Right cardiac atrium (tissue), 5 donors: ENCODE measurements around the gene GLYATL2. TPM values are rescaled to one million over a fixed set of nuclear protein-coding genes. Genes with fewer than 3 reads are reported as not detected.

ENCODE experiments used
- ATAC-seq, 2 donors: fragments of 200-7000 bp; cut with Tn5 transposase; one replicate each; pipeline versions ENCODE4 v1.8.0 to v1.9.1; 2020; ENCODE audit warnings: moderate library complexity in 2 of 2, mild to moderate bottlenecking in 1 of 2
- DNase-seq, 3 donors: peaks; one replicate each; pipeline ENCODE4 v3.0.0-alpha.2; 2020
- H3K27ac ChIP-seq: one replicate; pipeline ENCODE4 v1.5.1; 2013; ENCODE audit warnings: mild to moderate bottlenecking, low read length, control low read depth, moderate library complexity
- H3K27me3 ChIP-seq: one replicate; pipeline ENCODE4 v1.6.1; 2013; ENCODE audit not compliant: control insufficient read depth, insufficient read depth
- H3K4me1 ChIP-seq: one replicate; pipeline ENCODE4 v1.6.1; 2013; ENCODE audit warnings: low read length; ENCODE audit not compliant: control insufficient read depth, insufficient read depth
- H3K4me3 ChIP-seq: one replicate; pipeline ENCODE4 v1.5.1; 2013; ENCODE audit warnings: low read length, control low read depth
- H3K9me3 ChIP-seq: one replicate; pipeline ENCODE4 v1.6.1; 2013; ENCODE audit warnings: low read length; ENCODE audit not compliant: control insufficient read depth
- WGBS: extraction: QIAGEN DNeasy Blood & Tissue Kit; methylation state at CpG from one replicate; pipeline ENCODE4 v1.1.7; 2013; 5-methylcytosine and 5-hydroxymethylcytosine counted together
- intact Hi-C, 4 donors: fragments of 100-400 bp; cut with DNase I; formaldehyde crosslinking; loops; one replicate each; pipeline versions ENCODE4 v1.11.0 to v1.14.0; 2022 to 2023
- long read RNA-seq, 4 donors: library from polyadenylated mRNA; unstranded; transcript quantifications; one replicate each; pipeline ENCODE4 v2.0.0, GENCODE V29; 2020 to 2021
- polyA plus RNA-seq: library from polyadenylated mRNA; stranded (reverse); fragments of 200-250 nt; gene quantifications from one replicate; pipeline ENCODE4 v1.2.3, GENCODE V29; 2013
- total RNA-seq, 4 donors: library from RNA; stranded (reverse); fragmentation: NEBNext Ultra II Directional; extraction: Animal tissue kit (Norgen Biotek cat#: 25700); gene quantifications; one replicate each; pipeline ENCODE4 v1.2.1, GENCODE V29; 2021
- donor health status: healthy with polysubstance abuse.
- donor health status: DM: no; HTN: yes; CAD: no.
- donor health status: DM: no; HTN: no; CAD: no.
- donor health status: DM: no; HTN: yes; CAD: no; lungs with severe emphysema.
- donor health status: DM: yes; HTN: yes; CAD: no.

GLYATL2 gene, protein sequence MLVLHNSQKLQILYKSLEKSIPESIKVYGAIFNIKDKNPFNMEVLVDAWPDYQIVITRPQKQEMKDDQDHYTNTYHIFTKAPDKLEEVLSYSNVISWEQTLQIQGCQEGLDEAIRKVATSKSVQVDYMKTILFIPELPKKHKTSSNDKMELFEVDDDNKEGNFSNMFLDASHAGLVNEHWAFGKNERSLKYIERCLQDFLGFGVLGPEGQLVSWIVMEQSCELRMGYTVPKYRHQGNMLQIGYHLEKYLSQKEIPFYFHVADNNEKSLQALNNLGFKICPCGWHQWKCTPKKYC
- total RNA-seq: under 1 TPM in 3 of 4 donors, not detected in 1; 0.26 to 0.47 (median 0.40) TPM
- polyA plus RNA-seq: 0.16 TPM
- long read RNA-seq, donor 1: 0 reads
- long read RNA-seq, donor 2: 0 reads
- long read RNA-seq, donor 3: 0 reads
- long read RNA-seq, donor 4: 0 reads

- intact Hi-C loops: no loop called here
- H3K27me3 ChIP-seq: no peaks in the 10 kb centered on the region
- no peaks in the 10 kb centered on the region for H3K9me3 ChIP-seq
- no peaks in the 10 kb centered on the region for H3K4me1 ChIP-seq
- no peak within 1 kb of the TSS for H3K4me3 ChIP-seq
- no peak within 1 kb of the TSS for H3K27ac ChIP-seq
- ATAC-seq (no peak), DNase-seq (no peak)
- 38% methylated on average over 3 of the region's 3 CpGs for WGBS
Measured at GRCh38 chr11:58844361-58845005, at the start of gene GLYATL2. Gene GLYATL2 (minus strand): TSS chr11:58844704. CDS start chr11:58839612, 5,092 bp downstream.

DNA sequence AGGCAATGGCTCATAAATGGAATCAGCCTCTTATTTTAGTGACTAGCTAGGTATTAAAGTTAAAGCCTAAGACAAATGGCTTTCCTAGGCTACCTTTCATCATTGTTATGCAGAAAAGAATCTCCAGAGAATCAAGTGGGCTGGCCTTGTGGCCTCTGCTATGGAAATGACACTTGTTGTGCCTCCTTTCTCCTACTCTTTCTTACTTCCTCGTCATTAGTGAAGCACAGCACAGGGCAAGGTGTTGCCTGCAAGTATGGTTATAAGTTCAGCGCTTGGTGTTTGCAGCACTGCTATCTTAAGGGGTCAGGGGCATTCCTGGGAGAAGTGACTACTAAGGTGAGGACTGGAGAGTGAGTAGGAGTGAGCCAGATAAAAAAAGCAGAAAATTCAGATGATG, 49.4 kb upstream of the GLYATL2 start:
- Histone ChIP-seq H3K27me3 (no peaks in the 10 kb centered on the region), H3K9me3 (no peaks in the 10 kb centered on the region), H3K27ac (no peak overlapping the region), H3K4me3 (no peak overlapping the region), H3K4me1 (no peaks in the 10 kb centered on the region)
- WGBS: 64% methylated on average over 2 of the region's 2 CpGs
- ATAC-seq (no peak), DNase-seq (no peak)
- intact Hi-C loops: no loop called here

DNA sequence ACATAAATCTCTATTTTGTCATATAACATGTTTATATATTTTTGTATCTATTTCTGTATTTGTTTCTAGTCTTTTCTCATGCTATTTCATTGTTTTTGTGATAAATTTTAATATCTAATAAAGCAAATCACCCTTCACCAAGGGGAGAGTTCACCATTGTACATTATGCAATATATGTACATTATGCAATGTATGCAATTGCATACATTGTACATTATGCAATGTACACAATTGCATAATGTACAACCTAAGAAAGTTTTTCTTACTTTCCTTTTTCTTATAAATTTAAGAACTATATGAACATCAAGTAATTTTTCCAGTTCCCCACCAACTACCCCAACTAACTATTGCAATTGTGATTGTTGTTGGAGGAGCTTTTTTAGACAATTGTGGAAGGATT, 44.1 kb upstream of the GLYATL2 start:
- no peak for ATAC-seq
- Histone ChIP-seq H3K9me3 (no peaks in the 10 kb centered on the region), H3K27ac (no peak overlapping the region), H3K4me1 (no peaks in the 10 kb centered on the region), H3K27me3 (no peaks in the 10 kb centered on the region), H3K4me3 (no peak overlapping the region)
- no peak for DNase-seq
- intact Hi-C loops: no loop called here

DNA sequence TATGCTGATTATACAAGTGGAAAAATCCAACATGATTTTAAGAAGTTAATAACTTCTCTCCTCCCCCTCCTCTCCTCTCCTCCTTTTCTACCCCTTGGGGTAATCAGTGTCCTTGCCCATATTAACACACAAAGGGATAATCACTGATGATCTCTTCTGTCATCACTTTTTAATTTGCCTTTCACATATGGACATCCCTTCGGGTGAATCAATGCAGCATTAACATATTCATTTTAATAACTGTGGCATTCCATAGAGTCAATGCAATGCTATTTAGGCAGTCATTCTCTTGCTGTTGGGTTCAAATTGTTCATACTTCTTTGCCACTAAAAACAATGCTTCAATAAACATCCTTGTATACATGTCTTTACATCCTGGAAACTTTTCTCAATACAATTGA, 42.9 kb upstream of the GLYATL2 start:
- H3K9me3 ChIP-seq: no peaks in the 10 kb centered on the region
- WGBS: 91% methylated on average over 1 of the region's 1 CpG
- H3K27me3 ChIP-seq: no peaks in the 10 kb centered on the region
- no peak for DNase-seq
- intact Hi-C loops: no loop called here
- H3K4me3 ChIP-seq: no peak overlapping the region
- no peaks in the 10 kb centered on the region for H3K4me1 ChIP-seq
- ATAC-seq: no peak
- no peak overlapping the region for H3K27ac ChIP-seq

DNA sequence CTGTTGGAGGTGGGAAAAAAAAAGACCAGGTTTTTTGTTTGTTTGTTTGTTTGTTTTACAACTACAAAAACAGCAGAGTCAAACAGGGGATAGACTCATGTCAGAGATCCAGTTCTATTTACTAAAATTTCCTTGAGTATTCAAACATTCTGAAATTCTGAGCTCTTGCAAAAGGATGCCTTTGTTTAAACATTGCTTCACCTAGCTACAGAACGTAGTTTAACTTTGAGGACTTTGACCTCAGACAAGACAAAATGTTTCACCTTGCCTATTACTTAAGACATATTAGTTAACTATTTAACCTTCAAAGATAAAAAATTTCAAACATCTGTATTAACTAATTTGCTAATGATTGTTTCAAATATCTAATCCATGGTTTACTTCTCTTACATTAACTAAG, 36.1 kb upstream of the GLYATL2 start:
- H3K9me3 ChIP-seq: no peaks in the 10 kb centered on the region
- ATAC-seq (no peak), DNase-seq (no peak)
- H3K4me1 ChIP-seq: no peaks in the 10 kb centered on the region
- no peak overlapping the region for H3K4me3 ChIP-seq
- intact Hi-C loops: no loop called here
- H3K27ac ChIP-seq: no peak overlapping the region
- 89% methylated on average over 1 of the region's 1 CpG for WGBS
- no peaks in the 10 kb centered on the region for H3K27me3 ChIP-seq

- Histone ChIP-seq H3K27ac (no peak overlapping the region), H3K4me1 (no peaks in the 10 kb centered on the region), H3K27me3 (no peaks in the 10 kb centered on the region), H3K9me3 (no peaks in the 10 kb centered on the region), H3K4me3 (no peak overlapping the region)
- intact Hi-C loops: no loop called here
- ATAC-seq: no peak
- no peak for DNase-seq
Measured at GRCh38 chr11:58880166-58880565, 35.7 kb upstream of the GLYATL2 start.

DNA sequence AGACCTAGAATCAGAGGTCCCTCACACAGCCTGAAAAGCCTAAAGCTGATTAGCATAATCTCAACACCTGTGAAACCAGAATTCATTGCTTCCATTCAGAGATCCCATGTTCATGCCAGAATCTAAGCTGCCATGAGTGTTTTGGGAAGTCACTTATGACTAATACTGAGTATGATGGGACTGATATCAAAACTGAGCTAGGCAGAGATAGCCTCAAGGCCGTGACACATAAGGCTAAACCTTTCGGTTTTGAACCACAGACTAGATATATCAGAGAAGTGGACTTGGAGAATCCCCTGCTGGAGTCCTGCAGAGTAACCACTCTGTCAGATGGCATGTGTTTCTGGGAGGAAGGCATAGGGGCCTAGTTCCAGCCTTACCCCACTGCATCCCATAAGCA, 23.1 kb upstream of the GLYATL2 start:
- ATAC-seq (no peak), DNase-seq (no peak)
- H3K27ac ChIP-seq: no peak overlapping the region
- H3K9me3 ChIP-seq: no peaks in the 10 kb centered on the region
- H3K27me3 ChIP-seq: no peaks in the 10 kb centered on the region
- no peak overlapping the region for H3K4me3 ChIP-seq
- intact Hi-C loops: no loop called here
- 77% methylated on average over 2 of the region's 2 CpGs for WGBS
- no peaks in the 10 kb centered on the region for H3K4me1 ChIP-seq

DNA sequence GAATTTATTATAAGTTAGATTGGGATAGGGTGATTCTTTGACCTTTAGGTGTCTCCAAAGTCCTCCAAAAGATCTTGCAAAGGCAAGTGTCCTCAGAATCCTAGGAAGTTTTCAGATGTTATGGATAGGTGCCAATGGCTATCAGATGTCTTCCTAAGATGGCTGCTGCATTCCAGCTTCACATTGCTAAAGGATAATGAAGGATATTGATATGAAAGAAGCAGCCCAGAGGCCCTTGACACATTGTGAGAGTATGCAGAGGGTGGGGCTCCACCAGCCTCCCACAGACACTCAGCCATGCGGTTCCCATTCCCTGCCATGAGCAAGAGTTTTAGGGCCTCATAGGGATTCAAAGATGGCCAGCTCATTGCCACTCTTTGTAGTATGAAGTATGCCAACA, 22.3 kb upstream of the GLYATL2 start:
- intact Hi-C loops: no loop called here
- Histone ChIP-seq H3K27ac (no peak overlapping the region), H3K9me3 (no peaks in the 10 kb centered on the region), H3K4me1 (no peaks in the 10 kb centered on the region), H3K27me3 (no peaks in the 10 kb centered on the region), H3K4me3 (no peak overlapping the region)
- DNase-seq (no peak), ATAC-seq (no peak)
- WGBS: 86% methylated on average over 1 of the region's 1 CpG

DNA sequence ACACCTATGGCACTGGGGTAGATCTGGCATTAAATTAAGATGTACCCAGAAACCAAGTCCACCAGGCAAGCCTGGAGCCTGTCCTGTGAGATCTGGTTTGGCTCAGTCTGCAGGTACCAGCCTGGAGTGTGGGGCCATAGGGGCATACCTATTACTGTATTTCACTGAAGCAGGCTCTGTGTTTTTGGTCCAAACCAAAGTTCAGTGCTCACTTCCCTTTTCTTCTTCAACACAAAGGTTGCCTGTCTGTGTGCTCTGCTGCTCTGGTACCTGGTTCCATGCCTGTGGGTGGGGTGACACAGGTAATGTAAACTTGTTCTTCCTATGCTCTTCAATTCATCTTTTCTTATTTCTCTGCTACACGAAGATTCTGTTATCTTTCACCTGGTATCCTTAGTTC, 19.8 kb upstream of the GLYATL2 start:
- no peak for DNase-seq
- H3K4me1 ChIP-seq: no peaks in the 10 kb centered on the region
- 0% methylated on average over 1 of the region's 1 CpG for WGBS
- no peaks in the 10 kb centered on the region for H3K27me3 ChIP-seq
- H3K27ac ChIP-seq: no peak overlapping the region
- intact Hi-C loops: no loop called here
- no peak overlapping the region for H3K4me3 ChIP-seq
- H3K9me3 ChIP-seq: no peaks in the 10 kb centered on the region
- no peak for ATAC-seq

- no peak for DNase-seq
- Histone ChIP-seq H3K9me3 (no peaks in the 10 kb centered on the region), H3K27me3 (no peaks in the 10 kb centered on the region), H3K4me3 (no peak overlapping the region), H3K27ac (no peak overlapping the region), H3K4me1 (no peaks in the 10 kb centered on the region)
- ATAC-seq: no peak
- 59% methylated on average over 1 of the region's 1 CpG for WGBS
- intact Hi-C loops: no loop called here
Measured at GRCh38 chr11:58863697-58864096, 19.2 kb upstream of the GLYATL2 start.

GRCh38 chr11:58861533-58861932, 17.0 kb upstream of the GLYATL2 start:
- no peak overlapping the region for H3K27ac ChIP-seq
- H3K4me1 ChIP-seq: no peaks in the 10 kb centered on the region
- DNase-seq (no peak), ATAC-seq (no peak)
- 89% methylated on average over 1 of the region's 1 CpG for WGBS
- intact Hi-C loops: no loop called here
- H3K9me3 ChIP-seq: no peaks in the 10 kb centered on the region
- H3K27me3 ChIP-seq: no peaks in the 10 kb centered on the region
- H3K4me3 ChIP-seq: no peak overlapping the region
